HG03039 (cell line): Measurements from ENCODE around the gene ACVR2B.

Experiments
- ATAC-seq: cut with Tn5 transposase; IDR thresholded peaks from one replicate; pipeline ENCODE4 v1.9.1; 2021; ENCODE audit warnings: mild to moderate bottlenecking, moderate library complexity; ENCODE audit not compliant: unreplicated experiment

ACVR2B gene

DNA sequence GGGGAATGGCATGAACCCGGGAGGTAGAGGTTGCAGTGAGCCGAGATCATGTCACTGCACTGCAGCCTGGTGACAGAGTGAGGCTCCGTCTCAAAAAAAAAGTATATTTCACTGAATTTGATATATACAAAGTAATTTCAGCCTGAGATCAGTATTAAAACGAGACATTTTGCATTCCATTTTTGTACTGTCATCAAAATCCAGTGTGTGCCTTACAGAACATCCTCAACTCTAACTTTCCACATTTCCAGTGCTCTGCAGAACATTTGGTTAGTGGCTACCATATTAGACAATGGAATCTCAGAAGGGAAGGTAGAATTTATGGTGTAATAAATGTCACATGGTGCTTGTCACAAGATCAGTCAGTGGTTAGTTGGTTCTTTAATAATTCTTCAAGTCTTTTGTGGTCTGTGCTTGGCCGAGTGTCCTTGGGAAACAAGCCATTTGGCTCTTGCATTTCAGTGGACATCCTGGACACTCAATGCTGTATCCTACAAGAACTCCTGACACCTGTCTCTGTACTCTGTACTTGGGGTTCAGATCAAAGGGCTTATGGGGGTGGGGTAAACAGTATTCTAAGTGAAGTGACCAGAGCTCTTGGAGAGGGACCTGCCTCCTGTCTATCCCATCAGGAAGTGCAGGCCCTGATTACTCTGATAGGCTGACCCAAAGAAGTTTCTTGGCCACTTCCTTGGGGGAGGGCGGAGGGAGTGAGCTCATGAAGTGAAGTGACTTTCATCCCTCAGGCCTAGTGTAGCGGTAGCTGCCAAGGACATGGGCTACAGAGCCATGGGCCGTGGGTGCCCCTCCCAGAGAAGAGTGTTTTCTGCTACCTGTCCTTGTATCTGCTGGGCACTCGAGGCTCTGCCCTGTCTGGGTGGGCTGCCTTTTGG, 3.7 kb downstream of the ACVR2B start:
- no peak for ATAC-seq

DNA sequence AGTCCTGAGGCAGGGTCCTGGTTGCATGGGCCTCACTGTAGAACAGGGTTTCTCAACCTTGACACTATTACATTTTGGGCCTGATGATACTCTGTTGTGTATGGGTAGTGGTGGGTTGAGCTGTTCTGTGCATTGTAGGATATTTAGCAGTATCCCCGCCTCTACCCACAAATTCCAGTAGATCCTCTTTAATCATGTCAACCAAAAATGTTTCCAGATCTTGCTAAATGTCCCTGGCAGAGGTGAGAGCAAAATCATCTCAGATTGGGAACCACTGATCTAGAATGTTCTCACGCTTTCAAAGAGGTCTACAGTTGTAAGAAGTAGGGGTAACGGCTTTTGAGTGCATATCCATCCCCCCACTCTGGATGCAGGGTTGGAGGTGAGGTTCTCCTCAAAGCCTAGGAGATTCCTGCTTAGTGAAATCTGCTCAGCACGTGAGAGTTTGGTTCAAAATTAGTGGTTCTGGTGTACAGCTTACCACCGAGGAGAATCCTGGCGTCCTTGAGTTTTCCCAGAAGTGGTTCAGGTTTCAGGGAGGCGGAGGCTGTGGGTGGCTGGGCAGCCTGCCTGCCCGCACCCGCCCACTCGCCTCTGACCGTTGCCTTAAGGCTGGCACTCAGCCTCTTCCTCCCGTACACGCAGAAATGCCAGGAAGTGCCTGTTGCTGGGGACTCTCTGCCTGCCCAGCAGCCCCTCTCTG, 5.3 kb downstream of the ACVR2B start:
- no peak for ATAC-seq

DNA sequence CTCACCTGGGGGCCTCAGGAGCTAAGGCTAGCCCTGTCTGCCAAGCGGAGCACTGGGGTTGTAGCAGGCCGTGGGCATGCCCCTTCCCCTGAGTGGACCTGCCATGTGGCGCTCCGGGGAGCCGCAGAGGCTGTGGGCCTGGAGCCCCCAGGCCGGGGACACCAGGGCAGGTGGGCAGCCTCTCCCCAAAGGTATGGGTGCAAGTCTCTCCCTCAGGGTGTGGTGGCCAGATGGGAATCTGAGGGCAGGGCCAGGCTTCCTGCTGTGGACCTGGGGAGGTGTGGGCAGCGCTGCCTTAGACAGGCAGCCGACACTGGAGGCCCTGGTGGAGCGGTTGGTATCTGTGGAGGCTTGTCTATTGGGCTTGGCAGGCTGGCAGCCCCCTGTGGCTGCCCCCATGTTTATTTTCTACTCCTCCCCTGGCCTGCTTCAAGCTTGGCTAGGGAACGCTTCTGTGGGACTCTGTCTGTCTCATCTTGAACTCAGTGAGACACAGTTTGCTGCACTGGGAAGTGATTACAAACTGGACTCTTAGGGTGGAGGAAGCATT, 5.9 kb downstream of the ACVR2B start:
- ATAC-seq, result no peak

DNA sequence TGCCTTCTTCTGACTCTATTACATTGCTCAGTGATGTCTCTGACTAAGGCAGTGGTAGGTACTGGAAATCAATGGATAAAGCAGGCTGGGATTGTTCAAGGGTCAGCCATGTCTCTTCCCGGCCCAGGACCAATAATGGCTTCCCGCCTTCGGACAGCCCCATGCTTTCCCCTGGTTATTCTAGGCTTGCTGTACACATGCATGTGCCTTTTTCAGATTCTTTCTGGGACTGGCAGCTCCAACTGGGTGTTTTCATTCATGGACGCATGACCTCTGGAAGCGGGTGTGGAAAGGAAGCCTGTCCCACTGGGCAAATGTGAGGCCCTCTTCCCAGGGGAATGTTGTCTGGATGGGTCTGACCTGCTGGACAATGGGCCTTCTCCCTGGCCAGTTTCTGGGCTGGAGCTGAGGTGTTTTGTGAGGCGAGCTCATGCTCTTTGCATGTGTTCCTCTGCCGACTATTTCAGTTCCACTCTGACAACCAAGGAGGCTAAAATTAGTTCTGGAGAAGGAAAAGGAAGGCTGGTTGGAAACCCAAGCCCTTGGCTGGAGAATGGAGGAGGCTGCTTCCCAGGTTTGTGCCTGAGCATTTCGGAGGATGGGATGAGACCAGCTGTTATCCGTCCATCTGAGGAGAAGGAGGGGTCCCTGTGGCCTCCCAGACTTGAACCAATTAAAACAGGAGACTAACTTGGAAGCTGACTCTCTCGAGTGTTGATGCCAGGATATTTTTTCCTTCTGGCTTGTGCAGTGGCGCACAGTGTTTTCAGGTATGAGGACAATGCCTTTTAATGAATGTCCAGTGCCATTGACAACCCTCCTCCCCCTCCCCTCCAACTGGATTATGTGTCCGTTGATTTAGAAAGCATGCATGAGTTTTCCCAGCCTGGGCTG, 6.9 kb downstream of the ACVR2B start:
- no peak for ATAC-seq

DNA sequence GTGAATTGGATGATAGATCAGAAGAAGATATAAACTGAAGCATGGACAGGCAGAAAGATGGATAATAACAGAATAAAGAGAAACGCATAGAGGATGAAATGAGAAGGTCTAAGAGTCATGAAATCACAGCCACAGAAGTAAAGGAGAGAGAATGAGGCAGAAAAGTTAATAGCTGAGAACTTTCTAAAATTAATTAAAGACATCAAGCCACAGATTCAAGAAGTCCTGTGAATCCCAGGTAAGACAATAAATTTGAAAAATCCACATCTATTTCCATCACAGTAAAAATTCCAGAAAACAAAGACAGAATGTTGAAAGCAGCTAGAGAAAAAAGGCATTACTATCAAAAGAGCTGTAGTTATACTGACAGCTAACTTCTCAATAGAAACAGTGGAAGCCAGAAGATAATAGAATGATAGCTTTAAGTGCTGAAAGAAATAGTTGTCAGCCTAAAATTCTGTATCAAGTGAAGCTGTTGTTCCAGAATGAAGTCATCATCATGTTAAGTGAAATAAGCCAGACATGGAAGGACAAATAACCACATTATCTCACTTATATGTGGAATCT, 12.0 kb downstream of the ACVR2B start:
- ATAC-seq, result no peak

DNA sequence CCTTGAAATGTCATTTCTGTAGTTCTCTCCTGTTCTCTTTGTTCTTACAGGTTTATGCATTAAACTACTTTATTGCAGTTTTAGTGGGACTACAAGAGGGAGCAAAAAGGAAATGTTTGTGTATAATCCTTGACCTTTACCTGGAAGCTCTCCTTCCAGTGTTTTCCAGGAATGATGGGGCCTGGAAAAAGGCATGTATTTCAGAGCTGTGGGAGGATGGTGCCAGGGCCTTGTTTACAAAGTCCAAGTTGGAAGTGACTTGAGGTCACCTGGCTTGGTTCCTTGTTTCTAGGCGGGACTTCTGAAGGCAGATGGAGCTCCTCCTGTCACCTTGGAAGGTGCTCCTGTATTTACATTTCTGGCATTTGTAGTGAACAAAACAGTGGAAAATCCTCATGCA, 15.1 kb downstream of the ACVR2B start:
- no peak for ATAC-seq

DNA sequence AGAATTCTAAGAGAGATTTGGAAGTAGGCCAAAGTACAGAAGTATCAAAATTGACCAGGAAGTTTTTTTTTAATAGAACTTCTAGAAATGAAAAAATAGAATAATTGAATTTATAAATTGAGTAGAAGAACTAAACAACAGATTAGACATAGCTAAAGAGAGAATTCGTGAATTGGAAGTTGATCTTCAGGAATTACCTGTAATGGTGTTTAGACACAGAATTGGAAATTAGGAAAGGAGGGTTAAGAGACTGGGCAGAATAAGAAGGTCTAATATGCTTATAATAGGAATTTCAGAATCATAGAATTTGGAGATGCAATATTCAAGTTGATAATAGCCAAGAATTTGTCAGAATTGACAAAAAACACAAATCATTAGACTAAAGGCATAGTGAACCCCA, 16.2 kb downstream of the ACVR2B start:
- no peak for ATAC-seq

DNA sequence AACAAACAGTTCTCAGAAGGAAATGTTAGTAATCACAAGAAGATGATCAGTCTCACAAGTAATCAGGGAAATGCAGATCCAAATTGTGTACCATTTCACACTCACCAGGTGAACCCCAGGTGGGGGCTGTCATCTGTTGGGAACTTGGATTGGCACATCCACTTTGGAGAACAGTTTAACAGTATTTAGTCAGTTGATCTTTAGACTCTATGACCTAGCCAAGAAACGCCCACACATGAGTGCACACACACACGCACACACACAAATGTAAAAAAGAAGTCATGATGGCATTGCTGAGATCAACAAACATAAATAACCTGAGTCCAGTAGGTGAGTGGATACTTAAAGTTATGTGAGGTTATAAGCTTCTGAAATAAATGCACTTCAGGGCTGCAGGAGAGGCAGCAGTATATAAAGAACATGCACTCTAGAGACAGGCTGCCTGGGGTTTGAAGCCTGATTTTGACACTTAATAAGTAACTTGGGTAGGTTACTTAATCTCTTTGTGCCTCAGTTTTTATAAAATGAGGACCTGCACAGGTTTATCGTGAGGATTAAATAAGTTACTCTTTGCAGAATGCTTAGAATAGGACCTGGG, 17.7 kb downstream of the ACVR2B start:
- no peak for ATAC-seq

DNA sequence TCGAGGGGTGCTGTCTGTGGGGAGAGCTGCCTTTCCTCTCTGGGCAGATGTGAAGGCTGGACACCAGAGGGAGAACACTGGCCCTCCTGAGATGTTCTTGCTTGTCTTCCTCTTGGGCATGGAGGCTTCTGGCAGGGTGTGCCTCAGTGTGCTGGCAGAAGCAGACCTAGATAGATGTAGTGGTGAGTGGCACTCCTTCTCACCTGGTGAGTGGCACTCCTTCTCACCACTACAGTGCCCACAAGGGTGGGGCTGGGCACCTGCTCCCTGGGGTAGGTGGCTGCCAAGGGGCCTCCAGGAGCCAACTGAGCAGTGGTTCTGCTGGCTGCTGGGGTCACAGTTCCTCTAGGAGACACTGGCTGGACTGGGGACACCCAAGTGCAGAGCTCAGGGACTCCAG, 18.7 kb downstream of the ACVR2B start:
- ATAC-seq, result no peak

DNA sequence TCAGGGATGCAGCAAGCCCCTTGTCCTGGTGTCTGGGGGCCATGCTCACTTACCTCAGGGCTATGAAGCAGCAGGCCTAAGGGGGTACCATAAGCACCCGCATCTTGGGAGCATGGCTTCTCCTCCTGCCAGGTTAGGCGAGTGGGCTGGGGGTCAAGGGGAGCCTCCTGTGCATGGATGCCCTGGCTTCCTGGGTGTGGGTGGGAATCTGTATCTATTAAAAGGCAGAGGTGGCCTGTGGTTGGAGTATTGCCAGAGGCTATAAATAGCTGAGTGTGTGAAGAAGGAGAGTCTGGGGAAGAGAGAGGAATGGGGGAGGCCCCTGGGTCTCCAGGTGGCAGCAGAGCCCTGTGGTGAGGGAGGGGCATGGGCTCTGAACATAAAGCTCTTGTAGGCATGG, 19.5 kb downstream of the ACVR2B start:
- no peak for ATAC-seq

DNA sequence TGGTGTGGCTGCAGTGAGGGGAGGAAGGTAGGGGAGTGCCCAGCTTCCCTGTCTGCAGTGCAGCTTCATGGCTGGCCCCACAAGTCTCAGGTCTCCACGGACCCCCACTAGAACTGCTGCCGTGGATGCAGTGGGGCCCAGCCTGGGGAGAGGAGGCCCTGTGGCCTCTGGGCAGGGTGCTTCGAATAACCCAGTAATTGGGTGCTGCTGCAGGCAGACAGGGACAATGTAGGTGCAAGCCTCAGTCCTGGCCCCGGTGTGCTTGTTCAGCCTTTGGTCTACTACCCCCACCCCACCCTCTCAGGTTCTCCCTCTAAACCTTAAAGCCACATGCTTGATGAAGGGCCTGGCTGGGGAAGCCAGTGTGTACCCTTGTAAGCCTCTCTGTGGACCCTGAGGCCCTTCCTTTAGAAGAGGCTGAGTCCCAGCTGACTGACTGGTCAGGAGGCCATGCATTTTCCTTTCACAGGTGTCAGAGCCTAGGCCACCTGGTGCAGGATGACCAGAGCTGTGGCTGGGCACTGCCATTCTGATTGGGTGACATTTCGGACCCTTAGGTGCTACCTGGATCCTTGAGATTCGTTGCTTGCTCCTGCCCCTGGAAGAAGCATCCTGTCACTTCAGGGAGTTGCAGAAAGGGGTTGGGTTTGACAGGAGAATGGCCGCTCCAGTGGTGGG, 21.4 kb downstream of the ACVR2B start:
- ATAC-seq, result no peak

DNA sequence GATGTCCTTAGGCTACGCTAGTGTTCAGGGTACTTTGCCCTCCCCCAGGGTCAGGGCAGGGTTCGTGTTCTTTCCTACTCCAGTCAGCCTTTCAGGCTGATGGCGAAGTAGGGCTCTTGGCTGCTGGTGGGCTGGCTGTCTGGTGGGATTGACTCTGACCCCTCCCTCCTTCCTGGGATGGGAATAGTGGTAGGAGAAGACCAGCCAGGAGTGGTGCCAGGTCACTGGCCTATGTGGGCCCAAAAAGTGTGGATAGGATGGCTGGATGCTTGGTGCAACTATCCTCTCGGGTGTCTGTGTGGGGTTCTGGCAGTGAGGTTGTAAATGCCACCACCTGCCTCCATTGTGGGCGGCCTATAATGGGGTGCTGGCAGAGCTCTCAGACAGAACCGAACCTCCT, 22.0 kb downstream of the ACVR2B start:
- no peak for ATAC-seq

DNA sequence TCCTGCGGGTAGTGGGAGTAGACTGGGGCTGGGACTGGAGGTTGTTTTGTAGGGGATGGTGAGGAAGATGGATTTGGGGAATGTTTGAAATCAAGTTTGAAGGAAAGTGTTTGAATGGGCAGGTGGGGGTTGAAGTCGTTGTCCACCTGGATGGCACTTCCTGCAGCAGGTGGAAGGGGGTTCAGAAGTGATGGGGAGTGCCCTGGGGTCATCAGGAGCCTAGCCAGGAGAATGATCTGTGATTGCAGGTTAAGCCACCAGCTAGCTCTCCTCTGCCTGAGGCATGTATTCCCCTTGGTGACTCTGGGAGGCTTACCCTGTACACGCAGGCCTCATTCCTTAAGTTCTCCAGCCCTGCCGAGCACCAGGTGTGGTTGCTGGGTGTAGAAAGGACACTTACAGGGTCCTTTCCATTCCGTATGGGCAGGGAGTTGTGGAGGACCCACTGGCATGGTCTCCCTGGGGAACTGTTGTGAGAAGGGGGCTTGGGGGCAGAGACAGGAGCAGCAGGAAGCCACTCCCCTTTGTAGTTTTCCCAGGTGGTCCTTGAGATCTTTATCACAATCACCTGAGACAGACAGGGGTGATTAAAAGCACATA, 22.6 kb downstream of the ACVR2B start:
- no peak for ATAC-seq

DNA sequence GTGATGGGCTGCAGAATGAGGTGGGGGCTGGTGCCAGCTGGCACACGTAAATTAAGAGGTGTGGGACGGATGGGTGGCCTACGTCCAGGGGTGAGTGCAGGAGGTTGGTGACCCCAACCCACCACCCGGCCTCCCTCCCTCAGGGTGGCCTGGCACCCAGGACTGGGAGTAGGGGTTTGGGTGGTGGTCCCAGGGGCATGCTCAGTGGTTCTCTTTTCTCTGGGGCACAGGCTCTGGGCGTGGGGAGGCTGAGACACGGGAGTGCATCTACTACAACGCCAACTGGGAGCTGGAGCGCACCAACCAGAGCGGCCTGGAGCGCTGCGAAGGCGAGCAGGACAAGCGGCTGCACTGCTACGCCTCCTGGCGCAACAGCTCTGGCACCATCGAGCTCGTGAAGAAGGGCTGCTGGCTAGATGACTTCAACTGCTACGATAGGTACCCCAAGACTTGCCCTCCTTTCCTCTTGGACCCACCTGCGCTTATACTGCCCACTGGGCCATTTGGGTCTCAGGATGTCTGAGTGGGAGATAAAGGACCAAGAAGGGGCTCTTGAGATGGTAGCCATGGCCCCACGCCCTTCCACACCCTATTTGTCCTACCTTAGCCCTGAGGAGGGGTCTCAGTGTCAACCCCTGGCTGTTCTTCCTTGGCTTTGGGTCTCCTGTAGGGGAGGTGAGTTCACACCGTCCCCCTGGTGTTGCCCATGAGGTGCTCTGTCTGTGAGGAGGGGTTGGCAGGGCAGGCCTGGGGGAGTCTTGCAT, 23.5 kb downstream of the ACVR2B start:
- ATAC-seq, result no peak

DNA sequence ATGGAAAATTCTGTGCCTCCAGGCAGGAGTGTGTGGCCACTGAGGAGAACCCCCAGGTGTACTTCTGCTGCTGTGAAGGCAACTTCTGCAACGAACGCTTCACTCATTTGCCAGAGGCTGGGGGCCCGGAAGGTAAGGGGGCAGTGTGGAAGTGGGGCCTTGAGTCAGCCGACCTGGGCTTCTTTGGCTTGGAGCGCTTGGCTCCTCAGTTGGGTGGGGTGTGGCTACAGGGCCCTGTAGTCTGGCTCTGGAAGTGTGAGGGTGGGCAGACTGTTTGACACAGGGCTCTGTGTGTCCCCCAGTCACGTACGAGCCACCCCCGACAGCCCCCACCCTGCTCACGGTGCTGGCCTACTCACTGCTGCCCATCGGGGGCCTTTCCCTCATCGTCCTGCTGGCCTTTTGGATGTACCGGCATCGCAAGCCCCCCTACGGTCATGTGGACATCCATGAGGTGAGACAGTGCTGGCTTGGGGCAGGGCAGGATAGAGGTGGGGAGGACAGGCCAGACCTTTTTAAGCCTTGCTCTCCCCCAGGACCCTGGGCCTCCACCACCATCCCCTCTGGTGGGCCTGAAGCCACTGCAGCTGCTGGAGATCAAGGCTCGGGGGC, 24.3 kb downstream of the ACVR2B start:
- ATAC-seq, result no peak

DNA sequence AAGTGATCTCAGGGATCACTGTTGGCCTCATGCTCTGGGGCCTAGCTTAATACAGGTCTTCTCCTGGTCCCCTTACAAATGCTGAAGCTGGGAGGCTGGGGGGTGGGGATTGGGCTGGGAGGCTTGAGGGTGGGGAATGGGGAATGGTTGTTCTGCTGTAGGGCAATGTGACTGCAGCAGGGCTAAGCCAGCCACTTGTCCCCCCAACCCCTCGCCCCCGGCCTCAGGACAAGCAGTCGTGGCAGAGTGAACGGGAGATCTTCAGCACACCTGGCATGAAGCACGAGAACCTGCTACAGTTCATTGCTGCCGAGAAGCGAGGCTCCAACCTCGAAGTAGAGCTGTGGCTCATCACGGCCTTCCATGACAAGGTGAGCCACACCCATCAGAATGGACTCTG, 25.2 kb downstream of the ACVR2B start:
- no peak for ATAC-seq

DNA sequence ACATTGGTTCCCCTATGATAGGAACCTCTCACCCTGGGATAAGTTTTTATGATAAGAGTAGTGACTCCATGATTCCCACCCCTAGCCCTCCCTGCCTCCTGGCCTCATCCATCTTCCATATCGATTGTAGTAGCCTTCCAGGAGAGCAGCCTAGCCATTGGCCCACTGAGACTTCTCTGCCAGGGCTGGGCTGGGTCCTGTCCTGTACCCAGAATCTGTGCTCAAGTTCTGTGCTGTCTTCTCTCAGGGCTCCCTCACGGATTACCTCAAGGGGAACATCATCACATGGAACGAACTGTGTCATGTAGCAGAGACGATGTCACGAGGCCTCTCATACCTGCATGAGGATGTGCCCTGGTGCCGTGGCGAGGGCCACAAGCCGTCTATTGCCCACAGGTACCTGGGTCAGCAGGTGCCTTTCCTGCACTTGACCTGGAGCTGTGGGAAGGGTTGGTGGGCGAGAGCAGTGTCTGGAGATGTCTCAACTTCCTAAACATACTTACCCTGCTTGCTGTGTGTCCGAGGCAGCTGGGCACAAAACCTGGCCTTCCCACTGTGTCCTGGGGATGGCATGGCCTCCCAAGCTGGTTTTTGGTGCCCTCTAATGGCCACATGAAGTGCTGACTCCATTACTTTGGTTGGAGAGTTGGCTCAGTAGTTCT, 25.9 kb downstream of the ACVR2B start:
- no peak for ATAC-seq

DNA sequence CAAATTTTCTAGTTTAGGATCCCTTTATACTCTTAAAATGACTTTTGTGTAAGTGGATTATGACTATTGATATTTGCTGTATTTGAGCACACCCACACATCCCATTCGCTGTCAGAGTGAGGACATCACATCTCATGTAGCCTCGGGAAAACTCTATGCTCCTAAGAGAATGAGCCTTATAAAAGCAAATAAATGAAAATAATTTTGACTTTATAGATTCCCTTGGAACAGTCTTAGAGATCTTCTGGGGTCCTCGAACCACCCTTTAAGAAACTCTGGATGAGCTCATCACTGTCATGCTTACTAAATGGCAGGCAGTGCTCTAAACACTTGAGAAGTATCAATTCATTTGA, 26.4 kb downstream of the ACVR2B start:
- ATAC-seq, result no peak
